VCaP (cell line): ENCODE data around the gene TRAM2.

Experiments used
- H3K27ac ChIP-seq: fragments of 450-650 bp; 2 replicates; pipeline ENCODE4 v1.5.1; 2017
- CTCF ChIP-seq: fragments of 450-650 bp; conservative IDR thresholded peaks from 2 replicates; pipeline ENCODE4 v1.5.1; 2017; ENCODE audit warnings: mild to moderate bottlenecking, moderate library complexity

TRAM2 gene

GRCh38 chr6:52500238-52501129, 76.4 kb downstream of the TRAM2 start:
- H3K27ac ChIP-seq = no peak overlapping the region
- TF ChIP-seq CTCF = no peak

DNA sequence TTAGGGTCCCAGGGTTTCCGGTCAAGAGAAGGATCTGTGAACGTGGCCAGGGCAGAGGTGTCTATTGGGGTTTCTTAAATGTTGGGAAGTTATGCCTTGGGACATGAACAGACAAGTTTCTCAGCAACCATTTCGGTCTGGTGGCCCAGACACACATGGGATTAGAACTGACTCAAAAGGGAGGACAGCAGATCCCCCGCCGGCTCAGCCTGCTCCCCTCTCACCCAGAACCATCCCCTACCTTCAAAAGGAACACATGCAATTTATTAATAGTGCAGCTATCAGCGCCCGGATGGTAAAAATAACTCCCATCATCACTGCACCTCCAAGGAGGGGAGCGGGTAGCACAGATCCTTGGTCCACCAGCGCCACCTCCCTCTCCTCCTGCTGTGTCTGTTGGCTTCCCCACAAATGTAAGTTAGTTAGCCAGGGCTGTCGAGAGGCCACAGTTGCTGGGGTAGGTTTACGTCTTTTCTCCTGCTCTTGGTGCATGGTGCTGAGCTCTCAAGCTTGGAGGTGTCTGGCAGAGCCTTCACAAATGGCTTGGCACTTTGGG, 77.1 kb downstream of the TRAM2 start:
- no peak overlapping the region for H3K27ac ChIP-seq
- TF ChIP-seq CTCF = no peak

DNA sequence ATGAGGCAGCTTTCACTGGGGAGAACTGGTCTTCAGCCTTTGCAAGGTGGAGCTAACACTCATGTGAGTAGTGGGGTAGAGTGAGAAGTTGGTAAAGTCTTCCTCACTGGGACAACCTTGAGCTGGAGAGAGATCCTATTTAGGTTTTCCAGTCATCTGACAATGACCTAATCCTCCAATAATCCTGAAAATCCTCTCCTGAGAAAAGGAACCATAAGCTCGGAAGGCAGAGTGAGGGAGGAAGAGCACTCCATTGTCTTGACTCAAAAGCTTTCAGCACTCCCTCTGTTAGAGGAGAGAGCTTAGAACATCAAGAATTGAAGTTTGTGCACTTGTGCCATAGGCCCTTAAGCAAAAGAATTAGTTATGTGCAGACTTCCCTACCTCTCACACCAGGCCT, 77.8 kb downstream of the TRAM2 start:
- no peak for TF ChIP-seq CTCF
- no peak overlapping the region for H3K27ac ChIP-seq

- no peak overlapping the region for H3K27ac ChIP-seq
Observed at GRCh38 chr6:52498538-52499017, 78.3 kb downstream of the TRAM2 start.

DNA sequence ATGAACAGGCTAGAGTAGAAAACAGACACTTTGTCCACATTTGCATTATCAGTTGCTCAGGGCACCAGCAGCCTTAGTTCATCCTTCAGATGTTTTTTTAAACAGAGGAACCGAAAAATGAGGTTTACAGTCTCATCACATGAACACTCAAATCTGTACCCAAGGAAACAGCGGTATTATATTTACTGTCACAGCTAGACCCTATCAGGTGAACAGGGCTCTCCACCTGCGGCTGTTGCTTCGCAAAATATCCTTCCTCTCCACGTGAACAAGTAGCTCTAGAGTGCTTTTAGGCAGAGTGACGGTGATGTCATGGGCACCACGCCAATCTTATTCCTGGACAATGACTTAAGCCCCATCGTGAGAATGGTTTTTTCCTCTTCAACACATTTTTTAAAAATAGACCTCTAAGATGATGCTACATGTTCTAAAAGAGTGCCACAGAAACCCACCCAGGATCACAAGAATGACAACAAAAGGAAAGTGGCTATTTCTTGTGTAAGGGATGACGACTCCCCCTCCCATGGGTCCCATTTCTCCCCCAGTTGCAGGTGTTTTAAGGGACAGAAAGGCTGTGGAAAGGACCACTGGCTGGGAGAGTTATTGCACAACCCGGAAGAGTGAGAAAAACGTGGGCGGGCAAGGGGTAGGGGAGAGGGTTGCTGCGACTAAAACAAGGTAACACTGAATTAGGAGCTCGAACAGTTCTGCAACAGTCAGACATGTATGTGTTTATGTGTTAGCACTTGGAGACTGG, 79.0 kb downstream of the TRAM2 start:
- TF ChIP-seq CTCF = no peak

More at GRCh38 chr6:52498538-52499017, 78.3 kb downstream of the TRAM2 start:
- no peak for TF ChIP-seq CTCF

DNA sequence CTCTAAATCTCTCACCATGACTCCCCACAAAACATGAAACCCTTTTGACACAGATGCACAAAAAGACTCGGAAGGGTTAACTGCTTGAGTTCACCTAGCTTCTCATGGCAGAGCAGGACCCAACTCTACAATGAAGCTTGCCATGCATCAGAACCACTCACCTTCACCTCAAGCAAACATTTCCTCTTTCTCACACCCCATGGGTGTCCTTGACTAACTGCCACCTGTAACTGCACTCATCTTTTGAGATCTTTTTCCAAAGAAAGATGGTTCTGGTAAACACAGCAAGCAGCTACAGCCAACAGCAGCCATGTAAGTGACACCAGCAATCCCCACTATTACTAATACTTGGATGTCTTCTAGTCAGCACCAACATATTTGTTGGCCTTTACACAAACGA, 80.2 kb downstream of the TRAM2 start:
- no peak for TF ChIP-seq CTCF
- no peak overlapping the region for H3K27ac ChIP-seq

More for the DNA sequence above, 79.0 kb downstream of the TRAM2 start:
- no peak overlapping the region for H3K27ac ChIP-seq

DNA sequence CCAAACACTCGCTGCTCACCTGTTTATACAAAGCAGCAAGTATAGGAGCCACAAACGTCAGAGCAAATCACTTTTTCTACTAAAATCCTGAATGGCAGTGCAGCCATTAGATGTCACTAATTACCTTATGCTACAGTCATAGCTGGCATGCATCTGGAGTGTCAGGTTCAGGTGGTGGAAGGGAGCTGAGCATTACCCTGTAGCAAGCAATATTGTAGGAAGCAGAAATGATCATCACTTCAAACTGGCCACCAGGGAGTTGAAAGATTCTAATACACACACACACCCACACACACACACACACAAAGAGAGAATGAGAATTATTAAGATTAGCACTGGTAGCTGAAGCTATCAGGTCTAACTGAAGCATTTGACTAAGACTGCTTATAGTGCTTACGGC, 80.9 kb downstream of the TRAM2 start:
- TF ChIP-seq CTCF = no peak

More for the DNA sequence above, 80.9 kb downstream of the TRAM2 start:
- no peak overlapping the region for H3K27ac ChIP-seq
